Ovary (tissue), 9 donors: ENCODE measurements around the gene CPS1. TPM values are rescaled to one million over a fixed set of nuclear protein-coding genes. Genes with fewer than 3 reads are reported as not detected.

Source experiments
- DNase-seq, 5 donors: peaks; one replicate each; pipeline ENCODE4 v3.0.0-alpha.2; 2019 to 2020
- H3K27ac ChIP-seq, 2 donors: fragments of 200-600 bp; one replicate each; pipeline versions ENCODE4 v1.5.1 to v1.8.0; 2019 to 2022
- H3K27me3 ChIP-seq: fragments of 200-600 bp; one replicate; pipeline ENCODE4 v1.8.0; 2022
- H3K36me3 ChIP-seq: fragments of 200-600 bp; sonication (generic); one replicate; pipeline ENCODE4 v1.5.1; 2019
- H3K4me1 ChIP-seq: one replicate; pipeline ENCODE4 v1.8.1; 2013; ENCODE audit warnings: mild to moderate bottlenecking, moderate library complexity; ENCODE audit not compliant: insufficient read depth
- H3K4me3 ChIP-seq: fragments of 200-600 bp; sonication (generic); one replicate; pipeline ENCODE4 v1.5.1; 2017
- H3K9me3 ChIP-seq, 2 donors: fragments of 200-600 bp in 1 of 2; sonication (generic) in 1 of 2; one replicate each; pipeline versions ENCODE4 v1.5.1 to v1.8.1; 2013 to 2019; ENCODE audit warnings: mild to moderate bottlenecking in 1 of 2, moderate library complexity in 1 of 2
- CTCF ChIP-seq, 3 donors: fragments of 450-650 bp in 2 of 3; fragments of 200-600 bp in 1 of 3; IDR thresholded peaks; one replicate each; pipeline versions ENCODE4 v1.5.1 to v1.8.0; 2016 to 2022; ENCODE audit warnings: antibody characterized with exemption in 3 of 3, mild to moderate bottlenecking in 1 of 3
- EP300 ChIP-seq: sonication (generic); formaldehyde crosslinking; IDR thresholded peaks from one replicate; pipeline ENCODE4 v1.6.1; 2017; ENCODE audit warnings: antibody characterized with exemption
- POLR2A ChIP-seq: fragments of 450-650 bp; IDR thresholded peaks from one replicate; pipeline ENCODE4 v1.6.1; 2017; ENCODE audit warnings: antibody characterized with exemption, mild to moderate bottlenecking, moderate library complexity
- WGBS, 3 donors: extraction: QIAGEN DNeasy Blood & Tissue Kit in 1 of 3; methylation state at CpG; one replicate each; pipeline versions ENCODE4 v1.1.5 to v1.1.7; 2013 to 2017; 5-methylcytosine and 5-hydroxymethylcytosine counted together
- intact Hi-C, 4 donors: fragments of 100-400 bp; cut with DNase I; formaldehyde crosslinking; loops; one replicate each; pipeline versions ENCODE4 v1.11.0 to v1.15.1; 2022 to 2023
- polyA plus RNA-seq, 2 donors: library from polyadenylated mRNA; stranded (reverse); fragments of 200-250 nt in 1 of 2; fragments of 350-450 nt in 1 of 2; fragmentation: Illumina TruSeq in 1 of 2; extraction: RNeasy Lipid Tissue Mini Kit (QIAGEN cat#74804) in 1 of 2; gene quantifications; one replicate each; pipeline ENCODE4 v1.2.3, GENCODE V29; 2013 to 2014
- total RNA-seq, 7 donors: library from RNA; depleted of rRNA in 2 of 7; stranded (reverse); fragments of >200 nt in 2 of 7; fragmentation: NEBNext Ultra II Directional in 3 of 7; extraction: Animal tissue kit (Norgen Biotek cat#: 25700) in 3 of 7; gene quantifications; one replicate each; pipeline versions ENCODE4 v1.1.0 to v1.2.4, GENCODE V29; 2016 to 2023
- donor health status: DM: no; HTN: no; CAD: no; lungs with moderate emphysema.
- donor health status: DM: no; HTN: no; CAD: no.
- donor health status: Bipolar disorder and iron deficiency.
- donor health status: DM: yes; HTN: yes; CAD: no.
- donor health status: DM: no; HTN: no; CAD: no.
- donor health status: DM: yes; HTN: yes; CAD: no.

CPS1 gene
- total and polyA plus RNA-seq, 9 donors: 1.9 to 14.1 (median 7.0) TPM

GRCh38 chr2:210561475-210561874, 5.1 kb downstream of the CPS1 start:
- no peak for DNase-seq
- no peaks in the 10 kb centered on the region for H3K4me1 ChIP-seq
- no peaks in the 10 kb centered on the region for H3K9me3 ChIP-seq
- no peak for TF ChIP-seq POLR2A
- no peak for TF ChIP-seq CTCF (IDR thresholded peaks at IDR 0.05)
- no peak for TF ChIP-seq EP300
- no peak overlapping the region for H3K27ac ChIP-seq
- H3K27me3 ChIP-seq: no peaks in the 10 kb centered on the region
- WGBS, 3 donors: 95 to 97% (median 96%) methylated on average over 5 of the region's 5 CpGs
- intact Hi-C loops: no loop called here
- no peak overlapping the region for H3K4me3 ChIP-seq
- no peaks in the 10 kb centered on the region for H3K36me3 ChIP-seq

- Histone ChIP-seq H3K9me3 (no peaks in the 10 kb centered on the region), H3K36me3 (no peaks in the 10 kb centered on the region), H3K27me3 (no peaks in the 10 kb centered on the region), H3K4me1 (no peaks in the 10 kb centered on the region), H3K27ac (no peak overlapping the region), H3K4me3 (no peak overlapping the region)
- intact Hi-C loops: no loop called here
- no peak for DNase-seq
- no peak for TF ChIP-seq CTCF (IDR thresholded peaks at IDR 0.05)
- TF ChIP-seq EP300: no peak
- TF ChIP-seq POLR2A: no peak
- WGBS, 3 donors: 45 to 83% (median 82%) methylated on average over 1 of the region's 1 CpG
These were observed 5.7 kb downstream of the CPS1 start for GRCh38 chr2:210562091-210562490.

GRCh38 chr2:210562502-210563080, 6.2 kb downstream of the CPS1 start:
- no peaks in the 10 kb centered on the region for H3K4me1 ChIP-seq
- H3K27ac ChIP-seq: no peak overlapping the region
- H3K9me3 ChIP-seq: no peaks in the 10 kb centered on the region
- DNase-seq: no peak
- H3K36me3 ChIP-seq: no peaks in the 10 kb centered on the region
- 83 to 86% (median 86%) methylated on average over 4 of the region's 4 CpGs for WGBS, 3 donors
- intact Hi-C loops: no loop called here
- H3K4me3 ChIP-seq: no peak overlapping the region
- TF ChIP-seq POLR2A (no peak), CTCF (IDR thresholded peaks at IDR 0.05) (no peak), EP300 (no peak)
- H3K27me3 ChIP-seq: no peaks in the 10 kb centered on the region

GRCh38 chr2:210567279-210567678, 10.9 kb downstream of the CPS1 start:
- DNase-seq: no peak
- H3K9me3 ChIP-seq: no peaks in the 10 kb centered on the region
- TF ChIP-seq POLR2A (no peak), EP300 (no peak), CTCF (IDR thresholded peaks at IDR 0.05) (no peak)

More at GRCh38 chr2:210567279-210567678, 10.9 kb downstream of the CPS1 start:
- Histone ChIP-seq H3K4me3 (no peak overlapping the region), H3K27me3 (no peaks in the 10 kb centered on the region), H3K4me1 (no peaks in the 10 kb centered on the region), H3K36me3 (no peaks in the 10 kb centered on the region), H3K27ac (no peak overlapping the region)
- intact Hi-C loops: no loop called here
